Uterus (tissue), 4 donors: ENCODE measurements around the gene MMP26. TPM values are rescaled to one million over a fixed set of nuclear protein-coding genes. Genes with fewer than 3 reads are reported as not detected.

Experiments used
- DNase-seq, 2 donors: peaks; one replicate each; pipeline ENCODE4 v3.0.0-alpha.2; 2019 to 2020
- H3K27ac ChIP-seq, 2 donors: fragments of 200-600 bp; sonication (generic); 1 replicate in 1 of 2; 2 replicates in 1 of 2; pipeline ENCODE4 v1.5.1; 2016 to 2018
- H3K27me3 ChIP-seq, 2 donors: fragments of 200-600 bp; sonication (generic); one replicate each; pipeline ENCODE4 v1.5.1; 2018 to 2019; ENCODE audit warnings: control low read depth in 1 of 2
- H3K36me3 ChIP-seq, 2 donors: fragments of 200-600 bp; sonication (generic); one replicate each; pipeline ENCODE4 v1.5.1; 2019; ENCODE audit warnings: control low read depth in 1 of 2
- H3K4me1 ChIP-seq, 2 donors: fragments of 200-600 bp; sonication (generic); one replicate each; pipeline ENCODE4 v1.5.1; 2018 to 2019; ENCODE audit warnings: control low read depth in 1 of 2
- H3K4me3 ChIP-seq, 2 donors: fragments of 200-600 bp; sonication (generic); 1 replicate in 1 of 2; 2 replicates in 1 of 2; pipeline ENCODE4 v1.5.1; 2018 to 2019; ENCODE audit warnings: mild to moderate bottlenecking in 1 of 2
- H3K9me3 ChIP-seq, 2 donors: fragments of 200-600 bp; sonication (generic); one replicate each; pipeline ENCODE4 v1.5.1; 2019; ENCODE audit warnings: control low read depth in 1 of 2
- CTCF ChIP-seq, 4 experiments: fragments of 200-600 bp in 2 of 4; fragments of 450-650 bp in 2 of 4; sonication (generic) in 2 of 4; IDR thresholded peaks; one replicate each; pipeline ENCODE4 v1.5.1; 2016 to 2019; ENCODE audit warnings: antibody characterized with exemption in 4 of 4, mild to moderate bottlenecking in 2 of 4, moderate library complexity in 1 of 4
- POLR2A ChIP-seq, 2 donors: fragments of 450-650 bp; IDR thresholded peaks; one replicate each; pipeline ENCODE4 v1.6.1; 2016; ENCODE audit warnings: antibody characterized with exemption in 2 of 2, mild to moderate bottlenecking in 1 of 2, moderate library complexity in 1 of 2
- intact Hi-C: fragments of 100-400 bp; cut with DNase I; formaldehyde crosslinking; loops from one replicate; pipeline ENCODE4 v1.15.1; 2023; ENCODE audit warnings: low total_unique reads
- total RNA-seq, 4 donors: library from RNA; depleted of rRNA in 3 of 4; stranded (reverse); fragments of >200 nt in 3 of 4; gene quantifications; one replicate each; pipeline versions ENCODE4 v1.1.0 to v1.2.4, GENCODE V29; 2014 to 2023
- donor health status: DM: yes; HTN: yes; CAD: no.

The MMP26 gene
- total RNA-seq, 4 donors from 2014 or later: not detected

GRCh38 chr11:4727171-4727570 lies 22.6 kb downstream of the MMP26 start:
- TF ChIP-seq CTCF (IDR thresholded peaks at IDR 0.05): no peak
- TF ChIP-seq POLR2A (IDR thresholded peaks at IDR 0.05): no peak
- Histone ChIP-seq H3K27me3 (no peaks in the 10 kb centered on the region), H3K4me3 (no peak overlapping the region), H3K27ac (no peak overlapping the region), H3K4me1 (no peaks in the 10 kb centered on the region), H3K36me3 (no peaks in the 10 kb centered on the region), H3K9me3 (no peaks in the 10 kb centered on the region)
- no peak for DNase-seq
- intact Hi-C loops: no loop called here

- no peak overlapping the region for H3K27ac ChIP-seq
- H3K4me1 ChIP-seq: no peaks in the 10 kb centered on the region
- H3K36me3 ChIP-seq: no peaks in the 10 kb centered on the region
- no peak for DNase-seq
- intact Hi-C loops: no loop called here
- H3K4me3 ChIP-seq: no peak overlapping the region
- no peaks in the 10 kb centered on the region for H3K27me3 ChIP-seq
- H3K9me3 ChIP-seq: no peaks in the 10 kb centered on the region
- TF ChIP-seq POLR2A (IDR thresholded peaks at IDR 0.05): no peak
- TF ChIP-seq CTCF (IDR thresholded peaks at IDR 0.05): no peak
Measured at GRCh38 chr11:4740735-4741134, 36.2 kb downstream of the MMP26 start.

GRCh38 chr11:4748438-4748837 lies 43.9 kb downstream of the MMP26 start:
- intact Hi-C loops: no loop called here
- H3K9me3 ChIP-seq: no peaks in the 10 kb centered on the region
- H3K27me3 ChIP-seq: no peaks in the 10 kb centered on the region
- TF ChIP-seq CTCF (IDR thresholded peaks at IDR 0.05): no peak
- no peak for TF ChIP-seq POLR2A (IDR thresholded peaks at IDR 0.05)
- no peak overlapping the region for H3K27ac ChIP-seq
- no peak overlapping the region for H3K4me3 ChIP-seq
- no peak for DNase-seq
- peaks cover 0 to 3% of the 10 kb centered on the region in 2 donors for H3K36me3 ChIP-seq
- no peaks in the 10 kb centered on the region for H3K4me1 ChIP-seq

GRCh38 chr11:4751201-4751600 lies 46.6 kb downstream of the MMP26 start:
- no peak for DNase-seq
- Histone ChIP-seq H3K9me3 (no peaks in the 10 kb centered on the region), H3K4me3 (no peak overlapping the region), H3K4me1 (no peaks in the 10 kb centered on the region), H3K27me3 (no peaks in the 10 kb centered on the region), H3K27ac (no peak overlapping the region), H3K36me3 (peaks cover 0 to 3% of the 10 kb centered on the region in 2 donors)
- TF ChIP-seq POLR2A (IDR thresholded peaks at IDR 0.05) (no peak), CTCF (IDR thresholded peaks at IDR 0.05) (no peak)
- intact Hi-C loops: no loop called here

Other genes starting within 250 kb of the MMP26 start
- not detected for gene OR52K1, start 222.1 kb upstream of the MMP26 start, total RNA-seq
- gene OR52M1, start 159.6 kb upstream of the MMP26 start, total RNA-seq: not detected
- gene OR52I2, start 123.0 kb upstream of the MMP26 start, total RNA-seq: not detected
- not detected for gene OR52I1, start 110.7 kb upstream of the MMP26 start, total RNA-seq
- 10 to 100 TPM in 3 of 4 donors, 1 to 10 TPM in 1; 9.0 to 22.7 (median 13.3) TPM for gene TRIM68, start 96.6 kb upstream of the MMP26 start, total RNA-seq
- gene OR51D1, start 67.3 kb upstream of the MMP26 start, total RNA-seq: not detected
- gene OR51E1, start 60.8 kb upstream of the MMP26 start, total RNA-seq: 1 to 10 TPM in 2 of 4 donors, under 1 TPM in 1, not detected in 1; 0.26 to 1.4 (median 1.0) TPM
- gene OR51E2, start 6.9 kb upstream of the MMP26 start, total RNA-seq: 1 to 10 TPM in 1 of 4 donors, under 1 TPM in 3; 0.26 to 1.8 (median 0.49) TPM
- gene OR51F1, start 65.2 kb downstream of the MMP26 start, total RNA-seq: not detected
- gene OR52R1, start 99.6 kb downstream of the MMP26 start, total RNA-seq: not detected
- not detected for gene OR51F2, start 116.5 kb downstream of the MMP26 start, total RNA-seq
- not detected for gene OR51S1, start 144.4 kb downstream of the MMP26 start, total RNA-seq
- gene OR51T1, start 177.1 kb downstream of the MMP26 start, total RNA-seq: not detected
- not detected for gene OR51A7, start 199.0 kb downstream of the MMP26 start, total RNA-seq
- not detected for gene OR51G2, start 214.6 kb downstream of the MMP26 start, total RNA-seq
- not detected for gene OR51G1, start 219.6 kb downstream of the MMP26 start, total RNA-seq
- gene OR51A4, start 242.8 kb downstream of the MMP26 start, total RNA-seq: not detected